Kidney (tissue), 14 donors: ENCODE results near the gene CCDC88B. TPM values are rescaled to one million over a fixed set of nuclear protein-coding genes. Genes with fewer than 3 reads are reported as not detected.

Experiments
- DNase-seq, 5 donors: peaks; one replicate each; pipeline ENCODE4 v3.0.0-alpha.2; 2013 to 2020
- FAIRE-seq: peaks from 2 replicates; lab custom pipeline; 2012; peaks lifted over from hg19 to GRCh38; lab: Jason Lieb, UNC
- H3K27ac ChIP-seq, 2 donors: one replicate each; pipeline ENCODE4 v1.7.0; 2013; ENCODE audit warnings: low read depth in 2 of 2, low read length in 2 of 2, inconsistent platforms in 1 of 2
- H3K27me3 ChIP-seq: one replicate; pipeline ENCODE4 v1.7.1; 2013; ENCODE audit warnings: low read length, inconsistent platforms; ENCODE audit not compliant: control insufficient read depth, insufficient read depth
- H3K36me3 ChIP-seq, 3 donors: one replicate each; pipeline versions ENCODE4 v1.7.0 to v1.7.1; 2013; ENCODE audit warnings: low read length in 3 of 3, control low read depth in 1 of 3, inconsistent platforms in 1 of 3; ENCODE audit not compliant: insufficient read depth in 3 of 3, control insufficient read depth in 2 of 3
- H3K4me1 ChIP-seq, 3 donors: one replicate each; pipeline versions ENCODE4 v1.7.0 to v1.7.1; 2013; ENCODE audit warnings: low read length in 3 of 3, inconsistent platforms in 1 of 3, low read depth in 1 of 3; ENCODE audit not compliant: control insufficient read depth in 2 of 3, insufficient read depth in 2 of 3
- H3K4me3 ChIP-seq, 3 donors: one replicate each; pipeline versions ENCODE4 v1.7.0 to v1.8.1; 2013; ENCODE audit warnings: low read length in 3 of 3, control low read depth in 1 of 3, inconsistent platforms in 1 of 3
- H3K9ac ChIP-seq, 3 donors: one replicate each; pipeline versions ENCODE4 v1.7.0 to v1.7.1; 2013; ENCODE audit warnings: low read length in 3 of 3, control low read depth in 1 of 3, inconsistent platforms in 1 of 3
- H3K9me3 ChIP-seq, 3 donors: one replicate each; pipeline versions ENCODE4 v1.7.0 to v1.7.1; 2013; ENCODE audit warnings: low read length in 3 of 3, control low read depth in 1 of 3, inconsistent platforms in 1 of 3; ENCODE audit not compliant: control insufficient read depth in 2 of 3, insufficient read depth in 1 of 3
- CTCF ChIP-seq: IDR thresholded peaks from 3 replicates; pipeline ENCODE4 v1.5.1; 2012; ENCODE audit warnings: mild to moderate bottlenecking, moderate library complexity, borderline replicate concordance; ENCODE audit not compliant: insufficient read depth; ENCODE audit errors: extremely low read depth
- intact Hi-C: fragments of 100-400 bp; cut with DNase I; formaldehyde crosslinking; loops from one replicate; pipeline ENCODE4 v1.11.1; 2022
- polyA plus RNA-seq: library from polyadenylated mRNA; stranded (reverse); fragments of 350-450 nt; fragmentation: Illumina TruSeq; extraction: RNeasy Lipid Tissue Mini Kit (QIAGEN cat#74804); gene quantifications from one replicate; pipeline ENCODE4 v1.2.3, GENCODE V29; 2014; ENCODE audit warnings: low read depth, low replicate concordance; ENCODE audit not compliant: insufficient read depth
- total RNA-seq: library from RNA; stranded (reverse); fragmentation: NEBNext Ultra II Directional; extraction: Animal tissue kit (Norgen Biotek cat#: 25700); gene quantifications from one replicate; pipeline ENCODE4 v1.2.1, GENCODE V29; 2021
- donor health status: control.
- donor health status: control.
- donor health status: control.
- donor health status: control.
- donor health status: control.
- donor health status: DM: yes; HTN: yes; CAD: no.
- donor health status: Normal renal cell carcinoma (clear cell type).

The CCDC88B gene
- total and polyA plus RNA-seq, 2 donors from 2014 or later, result 10.0 to 13.3 TPM

GRCh38 chr11:64362339-64362738 lies 22.3 kb downstream of the CCDC88B start:
- intact Hi-C loops, result no loop called here
- Histone ChIP-seq H3K4me3 (no peak overlapping the region), H3K4me1 (peaks cover 0 to 18% (median 5%) of the 10 kb centered on the region in 3 donors), H3K9me3 (no peaks in the 10 kb centered on the region), H3K36me3 (peaks cover 0 to 12% (median 4%) of the 10 kb centered on the region in 3 donors), H3K27ac (no peak overlapping the region), H3K9ac (no peak overlapping the region), H3K27me3 (no peaks in the 10 kb centered on the region)
- TF ChIP-seq CTCF, result no peak
- FAIRE-seq (no peak), DNase-seq (no peak)

- H3K27ac ChIP-seq, result no peak overlapping the region
- H3K9me3 ChIP-seq, result no peaks in the 10 kb centered on the region
- H3K9ac ChIP-seq, result no peak overlapping the region
- peaks cover 0 to 12% (median 4%) of the 10 kb centered on the region in 3 donors for H3K36me3 ChIP-seq
- H3K27me3 ChIP-seq, result no peaks in the 10 kb centered on the region
- H3K4me3 ChIP-seq, result no peak overlapping the region
- intact Hi-C loops, result no loop called here
- peaks cover 0 to 9% (median 0%) of the 10 kb centered on the region in 3 donors for H3K4me1 ChIP-seq
- DNase-seq (no peak), FAIRE-seq (no peak)
- no peak for TF ChIP-seq CTCF
Observed at GRCh38 chr11:64364435-64364834, 24.4 kb downstream of the CCDC88B start.

- Histone ChIP-seq H3K9ac (no peak overlapping the region), H3K36me3 (peaks cover 0 to 12% (median 4%) of the 10 kb centered on the region in 3 donors), H3K4me1 (peaks cover 0 to 5% (median 0%) of the 10 kb centered on the region in 3 donors), H3K27ac (no peak overlapping the region), H3K27me3 (no peaks in the 10 kb centered on the region), H3K4me3 (no peak overlapping the region), H3K9me3 (no peaks in the 10 kb centered on the region)
- no peak for TF ChIP-seq CTCF
- DNase-seq, result no peak
- intact Hi-C loops, result no loop called here
- no peak for FAIRE-seq
Observed at GRCh38 chr11:64364911-64365310, 24.9 kb downstream of the CCDC88B start.

GRCh38 chr11:64366751-64367150 lies 26.7 kb downstream of the CCDC88B start:
- Histone ChIP-seq H3K36me3 (peaks cover 0 to 12% (median 4%) of the 10 kb centered on the region in 3 donors), H3K27ac (no peak overlapping the region), H3K9me3 (no peaks in the 10 kb centered on the region), H3K27me3 (no peaks in the 10 kb centered on the region), H3K4me1 (no peaks in the 10 kb centered on the region), H3K4me3 (no peak overlapping the region), H3K9ac (no peak overlapping the region)
- FAIRE-seq (no peak), DNase-seq (no peak)
- no peak for TF ChIP-seq CTCF
- intact Hi-C loops, result no loop called here
